ENCODE results near the gene SCFD2.
"Not testable (repeated sequence)": the region's sequence is repeated elsewhere in the genome, so short reads cannot be mapped to it uniquely, and the experiment has no call there.

Gene SCFD2

DNA sequence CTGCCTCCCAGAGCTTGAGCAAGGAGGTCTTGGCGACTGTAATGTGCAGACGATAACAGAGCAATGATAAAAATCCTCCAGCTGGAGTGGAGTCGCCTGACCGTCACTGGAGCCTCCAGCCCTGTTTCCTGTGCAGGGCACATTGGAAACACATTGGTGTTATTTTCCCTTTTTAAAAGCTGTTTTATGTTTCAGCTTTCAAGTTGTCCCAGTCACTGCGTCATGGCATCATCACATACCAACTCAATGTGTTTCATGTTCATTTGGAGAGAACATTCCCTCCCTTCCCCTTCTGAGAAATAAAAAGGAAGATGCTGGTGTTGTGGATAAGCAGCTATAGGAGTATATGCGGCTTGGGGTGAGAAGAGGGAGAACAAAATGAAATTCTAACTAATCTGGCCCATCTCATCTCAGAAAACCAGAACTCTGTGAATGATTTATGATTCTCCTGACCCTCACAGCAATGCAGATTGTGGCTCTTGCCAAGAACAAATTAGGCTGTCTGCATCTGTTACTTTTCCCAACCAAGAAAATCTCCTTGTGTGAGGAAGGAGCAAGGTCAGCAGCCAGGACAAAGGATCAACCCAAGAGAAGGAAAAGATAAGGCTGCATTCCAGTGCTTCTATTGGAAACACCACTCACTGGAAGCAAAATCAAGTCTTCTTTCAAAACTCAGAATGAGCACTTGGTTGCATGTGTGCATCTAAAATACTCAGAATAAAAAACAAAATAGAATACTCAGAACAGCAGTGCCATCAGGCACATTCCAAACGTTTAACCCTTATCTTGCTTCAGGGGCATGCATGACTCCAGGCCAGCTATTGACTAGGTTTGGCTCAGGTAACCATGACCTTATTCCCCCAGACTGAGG, 369.4 kb downstream of the SCFD2 start:
- H3K27ac ChIP-seq (ENCODE audit: low read depth, low read length) = no peak overlapping the region
- no peak overlapping the region for H3K9ac ChIP-seq (ENCODE audit: low read depth in 1 of 2, low read length in 2 of 2)
- H3K4me1 ChIP-seq (ENCODE audit: control insufficient read depth in 1 of 2, insufficient read depth in 2 of 2, low read length in 2 of 2) = peaks cover 3 to 6% of the 10 kb centered on the region in 2 donors
- H3K4me3 ChIP-seq (ENCODE audit: low read depth in 1 of 2, low read length in 2 of 2) = no peak overlapping the region
- no peaks in the 10 kb centered on the region for H3K36me3 ChIP-seq (ENCODE audit: control insufficient read depth in 1 of 2, insufficient read depth in 2 of 2, low read length in 2 of 2)
- no peaks in the 10 kb centered on the region for H3K27me3 ChIP-seq (ENCODE audit: control insufficient read depth in 1 of 2, insufficient read depth in 2 of 2, low read length in 2 of 2)
- no peaks in the 10 kb centered on the region for H3K9me3 ChIP-seq (ENCODE audit: control insufficient read depth in 1 of 2, low read length in 2 of 2)

DNA sequence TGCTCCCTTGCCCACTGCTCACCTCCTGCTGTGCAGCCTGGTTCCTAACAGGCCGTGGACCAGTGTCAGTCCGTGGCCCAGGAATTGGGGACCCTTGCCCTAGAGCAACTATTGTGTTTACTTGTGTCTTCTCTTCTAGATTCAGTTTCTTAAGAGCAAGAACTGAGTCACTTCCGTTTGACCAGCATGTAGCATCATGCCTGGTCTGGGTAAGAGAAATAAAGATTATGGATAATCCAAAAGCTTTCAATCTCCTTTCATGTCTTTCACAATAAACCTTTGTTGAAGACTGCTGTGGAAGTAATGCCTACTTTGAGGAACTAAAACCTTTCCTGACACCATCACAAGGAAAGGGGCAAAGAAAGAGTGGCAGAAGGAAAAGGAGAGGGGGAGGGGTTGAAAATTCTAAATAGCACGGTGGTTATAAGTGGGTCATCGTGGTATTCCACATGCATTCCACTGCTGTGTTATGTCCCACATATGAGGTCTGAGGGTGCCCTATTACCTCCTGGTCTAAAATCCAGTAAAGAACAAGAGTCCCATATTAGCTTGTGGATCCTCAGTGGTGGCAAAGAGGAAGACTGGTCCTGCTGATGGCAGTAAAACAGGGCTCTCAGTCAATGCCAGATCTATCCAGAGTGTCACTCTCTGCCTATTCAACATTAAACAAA, 370.4 kb downstream of the SCFD2 start:
- no peaks in the 10 kb centered on the region for H3K36me3 ChIP-seq (ENCODE audit: control insufficient read depth in 1 of 2, insufficient read depth in 2 of 2, low read length in 2 of 2)
- H3K9ac ChIP-seq (ENCODE audit: low read depth in 1 of 2, low read length in 2 of 2) = no peak overlapping the region
- H3K27me3 ChIP-seq (ENCODE audit: control insufficient read depth in 1 of 2, insufficient read depth in 2 of 2, low read length in 2 of 2) = no peaks in the 10 kb centered on the region
- peaks cover 3 to 6% of the 10 kb centered on the region in 2 donors for H3K4me1 ChIP-seq (ENCODE audit: control insufficient read depth in 1 of 2, insufficient read depth in 2 of 2, low read length in 2 of 2)
- H3K4me3 ChIP-seq (ENCODE audit: low read depth in 1 of 2, low read length in 2 of 2) = no peak overlapping the region
- H3K27ac ChIP-seq (ENCODE audit: low read depth, low read length) = no peak overlapping the region
- no peaks in the 10 kb centered on the region for H3K9me3 ChIP-seq (ENCODE audit: control insufficient read depth in 1 of 2, low read length in 2 of 2)

DNA sequence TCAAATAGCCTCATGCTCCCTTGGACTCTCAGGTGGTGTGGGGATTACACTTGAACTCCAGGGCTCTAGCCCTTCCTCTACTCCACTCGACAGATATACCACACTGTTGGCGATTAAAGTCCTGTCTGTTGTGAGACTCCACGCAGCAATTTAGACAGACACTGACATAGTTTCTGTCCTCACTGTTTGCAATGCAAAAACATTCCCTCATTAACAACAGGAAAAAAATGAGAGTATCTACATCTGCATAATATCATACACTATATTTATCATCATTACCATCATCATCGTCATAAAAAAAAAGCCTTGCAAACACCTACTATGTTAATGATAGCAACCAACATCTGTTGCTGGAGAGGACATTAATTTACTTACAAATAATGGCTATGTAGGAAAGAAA, 371.3 kb downstream of the SCFD2 start:
- Histone ChIP-seq H3K27ac (ENCODE audit: low read depth, low read length) (no peak overlapping the region), H3K4me1 (ENCODE audit: control insufficient read depth in 1 of 2, insufficient read depth in 2 of 2, low read length in 2 of 2) (peaks cover 3 to 6% of the 10 kb centered on the region in 2 donors), H3K9ac (ENCODE audit: low read depth in 1 of 2, low read length in 2 of 2) (no peak overlapping the region), H3K9me3 (ENCODE audit: control insufficient read depth in 1 of 2, low read length in 2 of 2) (no peaks in the 10 kb centered on the region), H3K27me3 (ENCODE audit: control insufficient read depth in 1 of 2, insufficient read depth in 2 of 2, low read length in 2 of 2) (no peaks in the 10 kb centered on the region), H3K4me3 (ENCODE audit: low read depth in 1 of 2, low read length in 2 of 2) (no peak overlapping the region), H3K36me3 (ENCODE audit: control insufficient read depth in 1 of 2, insufficient read depth in 2 of 2, low read length in 2 of 2) (no peaks in the 10 kb centered on the region)

DNA sequence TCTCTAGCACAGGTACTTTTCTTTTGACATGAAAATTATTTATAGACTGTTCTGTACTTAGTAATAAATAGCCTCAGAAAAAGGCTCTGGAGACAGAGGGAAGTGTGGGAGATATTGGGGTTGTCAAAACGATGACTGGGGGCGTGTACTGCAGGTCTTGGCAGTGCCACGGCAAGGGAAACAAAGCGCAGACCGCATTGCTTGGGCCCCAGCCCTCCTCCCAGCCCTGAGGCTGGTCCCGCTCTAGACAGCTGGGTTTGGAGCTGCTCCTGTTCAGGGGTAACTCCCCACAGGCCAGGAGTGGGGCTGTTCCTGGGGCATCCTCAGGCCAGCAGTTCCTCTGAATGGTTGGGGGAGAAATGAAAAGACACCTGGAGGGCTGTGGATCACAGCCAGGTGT, 372.1 kb downstream of the SCFD2 start:
- H3K27ac ChIP-seq (ENCODE audit: low read depth, low read length) = no peak overlapping the region
- no peak overlapping the region for H3K9ac ChIP-seq (ENCODE audit: low read depth in 1 of 2, low read length in 2 of 2)

DNA sequence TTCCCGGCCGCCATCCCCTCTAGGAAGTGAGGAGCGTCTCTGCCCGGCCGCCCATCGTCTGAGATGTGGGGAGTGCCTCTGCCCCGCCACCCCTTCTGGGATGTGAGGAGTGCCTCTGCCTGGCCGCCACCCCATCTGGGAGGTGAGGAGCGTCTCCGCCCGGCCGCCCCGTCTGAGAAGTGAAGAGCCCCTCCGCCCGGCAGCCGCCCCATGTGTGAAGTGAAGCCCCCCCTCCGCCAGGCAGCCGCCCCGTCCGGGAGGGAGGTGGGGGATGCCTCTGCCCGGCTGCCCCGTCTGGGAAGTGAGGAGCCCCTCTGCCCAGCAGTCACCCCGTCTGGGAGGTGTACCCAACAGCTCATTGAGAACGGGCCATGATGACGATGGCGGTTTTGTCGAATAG, 373.3 kb downstream of the SCFD2 start:
- not testable (repeated sequence) for H3K9ac ChIP-seq (ENCODE audit: low read depth in 1 of 2, low read length in 2 of 2); H3K9me3 ChIP-seq (ENCODE audit: control insufficient read depth in 1 of 2, low read length in 2 of 2); H3K4me1 ChIP-seq (ENCODE audit: control insufficient read depth in 1 of 2, insufficient read depth in 2 of 2, low read length in 2 of 2); H3K27ac ChIP-seq (ENCODE audit: low read depth, low read length); H3K36me3 ChIP-seq (ENCODE audit: control insufficient read depth in 1 of 2, insufficient read depth in 2 of 2, low read length in 2 of 2); H3K27me3 ChIP-seq (ENCODE audit: control insufficient read depth in 1 of 2, insufficient read depth in 2 of 2, low read length in 2 of 2); H3K4me3 ChIP-seq (ENCODE audit: low read depth in 1 of 2, low read length in 2 of 2)

More for the DNA sequence above, 372.1 kb downstream of the SCFD2 start:
- Histone ChIP-seq H3K4me3 (ENCODE audit: low read depth in 1 of 2, low read length in 2 of 2) (no peak overlapping the region), H3K4me1 (ENCODE audit: control insufficient read depth in 1 of 2, insufficient read depth in 2 of 2, low read length in 2 of 2) (peaks cover 3 to 6% of the 10 kb centered on the region in 2 donors), H3K9me3 (ENCODE audit: control insufficient read depth in 1 of 2, low read length in 2 of 2) (no peaks in the 10 kb centered on the region), H3K27me3 (ENCODE audit: control insufficient read depth in 1 of 2, insufficient read depth in 2 of 2, low read length in 2 of 2) (no peaks in the 10 kb centered on the region), H3K36me3 (ENCODE audit: control insufficient read depth in 1 of 2, insufficient read depth in 2 of 2, low read length in 2 of 2) (no peaks in the 10 kb centered on the region)

DNA sequence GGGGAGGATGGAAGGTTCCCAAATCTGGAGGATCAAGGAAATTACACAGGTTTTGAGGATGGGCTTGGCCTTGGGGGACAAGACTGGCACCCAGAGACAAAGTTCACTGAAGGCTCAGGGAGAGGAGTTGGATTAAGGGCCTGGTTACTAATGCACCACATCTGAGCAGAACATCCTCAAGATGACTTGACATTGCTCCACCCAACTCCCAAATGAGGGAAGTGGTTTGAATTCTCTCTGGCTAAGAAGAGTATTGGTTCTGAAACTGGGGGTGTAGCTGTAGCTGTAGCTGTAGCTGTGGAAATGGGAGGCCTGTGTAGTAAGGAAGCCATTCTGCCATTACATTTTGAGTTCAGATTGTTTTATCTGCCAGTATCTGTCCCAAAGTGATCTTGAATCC, 374.4 kb downstream of the SCFD2 start:
- Histone ChIP-seq H3K27ac (ENCODE audit: low read depth, low read length) (no peak overlapping the region), H3K36me3 (ENCODE audit: control insufficient read depth in 1 of 2, insufficient read depth in 2 of 2, low read length in 2 of 2) (no peaks in the 10 kb centered on the region), H3K9ac (ENCODE audit: low read depth in 1 of 2, low read length in 2 of 2) (no peak overlapping the region)

GRCh38 chr4:52990706-52991105, 375.2 kb downstream of the SCFD2 start:
- H3K27ac ChIP-seq (ENCODE audit: low read depth, low read length) = no peak overlapping the region
- no peak overlapping the region for H3K9ac ChIP-seq (ENCODE audit: low read depth in 1 of 2, low read length in 2 of 2)
- H3K4me1 ChIP-seq (ENCODE audit: control insufficient read depth in 1 of 2, insufficient read depth in 2 of 2, low read length in 2 of 2) = no peaks in the 10 kb centered on the region

More for the DNA sequence above, 374.4 kb downstream of the SCFD2 start:
- Histone ChIP-seq H3K27me3 (ENCODE audit: control insufficient read depth in 1 of 2, insufficient read depth in 2 of 2, low read length in 2 of 2) (no peaks in the 10 kb centered on the region), H3K4me3 (ENCODE audit: low read depth in 1 of 2, low read length in 2 of 2) (no peak overlapping the region), H3K9me3 (ENCODE audit: control insufficient read depth in 1 of 2, low read length in 2 of 2) (no peaks in the 10 kb centered on the region), H3K4me1 (ENCODE audit: control insufficient read depth in 1 of 2, insufficient read depth in 2 of 2, low read length in 2 of 2) (peaks cover 0 to 1% of the 10 kb centered on the region in 2 donors)

GRCh38 chr4:52989865-52990264, 376.0 kb downstream of the SCFD2 start:
- Histone ChIP-seq H3K4me1 (ENCODE audit: control insufficient read depth in 1 of 2, insufficient read depth in 2 of 2, low read length in 2 of 2) (no peaks in the 10 kb centered on the region), H3K9me3 (ENCODE audit: control insufficient read depth in 1 of 2, low read length in 2 of 2) (no peaks in the 10 kb centered on the region)

More at GRCh38 chr4:52990706-52991105, 375.2 kb downstream of the SCFD2 start:
- Histone ChIP-seq H3K36me3 (ENCODE audit: control insufficient read depth in 1 of 2, insufficient read depth in 2 of 2, low read length in 2 of 2) (no peaks in the 10 kb centered on the region), H3K27me3 (ENCODE audit: control insufficient read depth in 1 of 2, insufficient read depth in 2 of 2, low read length in 2 of 2) (no peaks in the 10 kb centered on the region), H3K4me3 (ENCODE audit: low read depth in 1 of 2, low read length in 2 of 2) (no peak overlapping the region), H3K9me3 (ENCODE audit: control insufficient read depth in 1 of 2, low read length in 2 of 2) (no peaks in the 10 kb centered on the region)

GRCh38 chr4:52987392-52988056, 378.3 kb downstream of the SCFD2 start:
- H3K27me3 ChIP-seq (ENCODE audit: control insufficient read depth in 1 of 2, insufficient read depth in 2 of 2, low read length in 2 of 2) = no peaks in the 10 kb centered on the region
- no peaks in the 10 kb centered on the region for H3K36me3 ChIP-seq (ENCODE audit: control insufficient read depth in 1 of 2, insufficient read depth in 2 of 2, low read length in 2 of 2)
- H3K9me3 ChIP-seq (ENCODE audit: control insufficient read depth in 1 of 2, low read length in 2 of 2) = no peaks in the 10 kb centered on the region
- H3K27ac ChIP-seq (ENCODE audit: low read depth, low read length) = no peak overlapping the region
- no peak overlapping the region for H3K4me3 ChIP-seq (ENCODE audit: low read depth in 1 of 2, low read length in 2 of 2)
- H3K4me1 ChIP-seq (ENCODE audit: control insufficient read depth in 1 of 2, insufficient read depth in 2 of 2, low read length in 2 of 2) = no peaks in the 10 kb centered on the region
- H3K9ac ChIP-seq (ENCODE audit: low read depth in 1 of 2, low read length in 2 of 2) = no peak overlapping the region

More at GRCh38 chr4:52989865-52990264, 376.0 kb downstream of the SCFD2 start:
- H3K27me3 ChIP-seq (ENCODE audit: control insufficient read depth in 1 of 2, insufficient read depth in 2 of 2, low read length in 2 of 2) = no peaks in the 10 kb centered on the region
- H3K27ac ChIP-seq (ENCODE audit: low read depth, low read length) = no peak overlapping the region
- H3K4me3 ChIP-seq (ENCODE audit: low read depth in 1 of 2, low read length in 2 of 2) = no peak overlapping the region
- no peaks in the 10 kb centered on the region for H3K36me3 ChIP-seq (ENCODE audit: control insufficient read depth in 1 of 2, insufficient read depth in 2 of 2, low read length in 2 of 2)
- no peak overlapping the region for H3K9ac ChIP-seq (ENCODE audit: low read depth in 1 of 2, low read length in 2 of 2)

GRCh38 chr4:52984462-52984881, 381.4 kb downstream of the SCFD2 start:
- H3K9me3 ChIP-seq (ENCODE audit: control insufficient read depth in 1 of 2, low read length in 2 of 2) = no peaks in the 10 kb centered on the region
- no peak overlapping the region for H3K27ac ChIP-seq (ENCODE audit: low read depth, low read length)
- no peaks in the 10 kb centered on the region for H3K4me1 ChIP-seq (ENCODE audit: control insufficient read depth in 1 of 2, insufficient read depth in 2 of 2, low read length in 2 of 2)
- H3K4me3 ChIP-seq (ENCODE audit: low read depth in 1 of 2, low read length in 2 of 2) = no peak overlapping the region
- H3K27me3 ChIP-seq (ENCODE audit: control insufficient read depth in 1 of 2, insufficient read depth in 2 of 2, low read length in 2 of 2) = no peaks in the 10 kb centered on the region
- H3K9ac ChIP-seq (ENCODE audit: low read depth in 1 of 2, low read length in 2 of 2) = no peak overlapping the region
- no peaks in the 10 kb centered on the region for H3K36me3 ChIP-seq (ENCODE audit: control insufficient read depth in 1 of 2, insufficient read depth in 2 of 2, low read length in 2 of 2)

All from duodenal mucosa (tissue), 2 donors.